HG02763 (cell line): ENCODE results near the gene OGFOD3.

Source experiments
- ATAC-seq: cut with Tn5 transposase; IDR thresholded peaks from one replicate; pipeline ENCODE4 v1.9.1; 2021; ENCODE audit warnings: mild to moderate bottlenecking, moderate library complexity; ENCODE audit not compliant: unreplicated experiment

The OGFOD3 gene

GRCh38 chr17:82408288-82408937, 10.0 kb downstream of the OGFOD3 start:
- no peak for ATAC-seq

- ATAC-seq = no peak
These were observed 11.1 kb downstream of the OGFOD3 start for GRCh38 chr17:82407255-82407654.

- no peak for ATAC-seq
These were observed 12.2 kb downstream of the OGFOD3 start for GRCh38 chr17:82406131-82406671.

- no peak for ATAC-seq
These were observed 13.3 kb downstream of the OGFOD3 start for GRCh38 chr17:82405051-82405450.

GRCh38 chr17:82403662-82404660, 14.4 kb downstream of the OGFOD3 start:
- no peak for ATAC-seq

- ATAC-seq = peak; percentile 68
These were observed 15.5 kb downstream of the OGFOD3 start for GRCh38 chr17:82402865-82403264.

GRCh38 chr17:82400830-82401229, 17.6 kb downstream of the OGFOD3 start:
- peak; percentile 31 for ATAC-seq

- no peak for ATAC-seq
These were observed 18.2 kb downstream of the OGFOD3 start for GRCh38 chr17:82400206-82400605.

- ATAC-seq = no peak
These were observed 18.7 kb downstream of the OGFOD3 start for GRCh38 chr17:82399601-82400101.

GRCh38 chr17:82399041-82399441, 19.3 kb downstream of the OGFOD3 start:
- no peak for ATAC-seq

GRCh38 chr17:82397449-82398335, 20.7 kb downstream of the OGFOD3 start:
- no peak for ATAC-seq

GRCh38 chr17:82396601-82397435, 21.6 kb downstream of the OGFOD3 start:
- no peak for ATAC-seq

- no peak for ATAC-seq
These were observed 24.1 kb downstream of the OGFOD3 start for GRCh38 chr17:82394278-82394677.

- ATAC-seq = no peak
These were observed 25.4 kb downstream of the OGFOD3 start for GRCh38 chr17:82392941-82393340.

GRCh38 chr17:82392209-82392920, 26.0 kb downstream of the OGFOD3 start:
- no peak for ATAC-seq

- ATAC-seq = no peak
These were observed 26.8 kb downstream of the OGFOD3 start for GRCh38 chr17:82391496-82392066.

GRCh38 chr17:82390860-82391435, 27.4 kb downstream of the OGFOD3 start:
- ATAC-seq = no peak
